ENCODE data around the gene PGLYRP3.

Gene PGLYRP3

DNA sequence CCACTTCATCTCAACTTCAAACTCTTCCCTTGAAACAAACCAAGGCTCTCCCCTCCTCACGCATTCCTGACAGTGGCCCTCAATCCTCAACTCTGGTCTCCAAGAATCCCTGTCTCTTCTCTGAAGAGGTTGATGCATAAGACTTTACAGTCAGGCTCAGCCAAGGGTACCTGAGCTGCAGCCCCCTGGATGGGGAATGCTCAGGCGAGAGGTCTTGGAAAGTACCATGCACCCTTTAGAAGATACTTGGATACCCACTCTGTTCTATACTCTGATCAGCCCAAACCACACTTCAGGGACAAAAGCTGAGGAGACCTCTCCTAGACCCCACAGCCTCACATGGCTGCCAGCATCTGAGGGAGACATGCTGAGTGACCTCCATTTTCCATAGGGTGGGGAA lies 536 bp upstream of the PGLYRP3 start:
- no peak for DNase-seq (ENCODE audit: low spot score)

DNA sequence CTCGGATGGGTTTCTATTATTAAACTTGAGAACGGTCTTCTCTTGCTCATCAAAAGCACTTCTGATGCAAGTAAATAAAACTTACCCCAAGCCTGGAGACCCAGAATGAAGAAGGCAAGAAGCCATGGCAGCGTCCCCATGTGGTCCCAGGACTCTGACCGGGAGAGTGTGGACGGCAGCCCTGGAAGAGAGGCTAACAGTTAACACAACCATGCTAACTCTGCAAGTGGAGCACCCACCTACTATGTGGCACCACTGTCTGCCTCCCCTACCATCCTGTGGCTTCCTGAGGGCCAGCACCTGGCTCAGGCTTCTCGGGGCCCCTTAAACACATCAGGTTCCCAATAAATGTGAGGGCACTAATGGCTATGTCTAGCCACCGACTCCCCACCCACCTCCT lies 2.2 kb downstream of the PGLYRP3 start:
- no peak for DNase-seq (ENCODE audit: low spot score)

DNA sequence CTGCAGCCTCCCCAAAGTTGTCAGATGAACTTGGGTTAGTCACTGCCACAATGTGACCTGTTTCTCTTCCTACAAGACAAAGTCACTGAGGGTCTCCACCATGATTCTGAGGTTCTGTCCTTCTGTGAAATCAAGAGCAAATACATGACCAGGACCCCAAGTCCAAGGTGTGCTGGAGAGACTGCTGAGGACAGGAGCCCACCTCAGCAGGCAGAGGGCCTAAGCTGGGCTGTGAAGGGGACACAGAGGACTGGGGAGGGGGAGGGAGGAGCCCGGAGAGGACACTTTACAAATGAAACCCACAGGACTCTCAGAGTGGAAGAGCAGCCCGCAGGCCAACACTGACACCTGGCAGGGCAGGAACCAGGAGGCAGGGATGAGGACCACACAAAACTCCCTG lies 3.3 kb downstream of the PGLYRP3 start:
- DNase-seq (ENCODE audit: low spot score), result no peak

DNA sequence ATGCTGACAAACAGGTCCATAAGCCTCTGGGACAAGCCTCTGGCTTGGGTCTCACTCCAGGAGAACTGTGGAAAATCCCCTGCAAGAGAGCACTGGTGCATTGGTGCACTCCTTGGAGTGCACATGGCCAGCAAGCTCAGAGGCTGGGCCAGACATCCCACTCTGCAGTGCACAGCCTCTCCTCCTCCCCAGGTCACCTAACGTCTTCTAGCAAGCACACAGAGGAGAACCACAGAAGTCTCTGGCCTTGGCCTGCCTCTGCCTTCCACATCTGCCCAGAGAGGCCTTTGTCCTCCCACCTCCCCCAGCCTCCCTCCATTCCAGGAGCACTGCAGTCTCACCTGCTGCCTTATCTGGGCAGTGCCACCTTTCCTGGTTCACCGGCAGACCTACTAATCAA lies 4.2 kb downstream of the PGLYRP3 start:
- DNase-seq (ENCODE audit: low spot score), result no peak

GRCh38 chr1:153307221-153307600 lies 5.5 kb downstream of the PGLYRP3 start:
- DNase-seq (ENCODE audit: low spot score), result no peak

- no peak for DNase-seq (ENCODE audit: low spot score)
Observed at GRCh38 chr1:153306303-153307220, 6.2 kb downstream of the PGLYRP3 start.

GRCh38 chr1:153305682-153306081 lies 7.1 kb downstream of the PGLYRP3 start:
- no peak for DNase-seq (ENCODE audit: low spot score)

DNA sequence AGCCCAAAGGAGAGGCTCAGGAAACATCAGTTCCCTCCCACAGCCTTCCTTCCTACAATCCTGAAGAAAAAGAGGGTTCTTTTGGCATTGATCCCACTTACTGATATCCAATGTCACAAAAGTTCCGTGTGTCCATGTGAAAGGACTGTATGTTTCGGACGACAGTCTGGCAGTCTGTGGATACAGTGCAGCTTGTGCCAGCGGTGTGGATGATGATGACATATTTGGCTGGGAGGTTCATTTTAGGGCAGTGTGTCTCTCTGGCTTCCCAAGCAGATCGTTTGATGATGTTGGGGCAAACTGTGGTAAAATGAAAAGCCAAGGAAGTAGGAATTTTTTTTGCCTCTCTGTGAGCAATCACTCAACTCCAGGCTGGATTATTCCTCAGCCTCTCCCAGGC lies 10.4 kb downstream of the PGLYRP3 start:
- no peak for DNase-seq (ENCODE audit: low spot score)

- no peak for DNase-seq (ENCODE audit: low spot score)
Observed at GRCh38 chr1:153293851-153294250, 18.9 kb downstream of the PGLYRP3 start.

GRCh38 chr1:153293480-153293775 lies 19.3 kb downstream of the PGLYRP3 start:
- DNase-seq (ENCODE audit: low spot score), result no peak

- no peak for DNase-seq (ENCODE audit: low spot score)
Observed at GRCh38 chr1:153292740-153293479, 19.8 kb downstream of the PGLYRP3 start.

DNA sequence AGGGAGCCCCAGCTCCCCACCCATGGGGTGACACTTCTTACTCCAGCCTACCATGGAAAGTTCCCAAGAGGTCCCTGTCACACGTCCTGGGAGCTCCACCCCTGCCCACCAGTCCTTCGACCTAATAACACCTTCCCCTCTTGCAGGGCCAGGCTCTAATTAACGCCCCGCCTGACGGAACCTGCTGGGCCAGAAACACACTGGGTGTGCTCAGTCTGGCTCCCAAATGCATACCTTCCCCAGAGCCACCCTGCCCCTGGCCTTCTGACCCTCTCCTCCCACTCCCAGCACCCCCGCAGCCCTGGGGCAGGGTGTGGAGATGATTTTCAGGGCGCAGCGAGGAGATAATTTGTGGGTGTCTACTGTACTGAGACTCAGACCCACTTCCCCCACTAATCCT lies 20.6 kb downstream of the PGLYRP3 start:
- no peak for DNase-seq (ENCODE audit: low spot score)

GRCh38 chr1:153291514-153291913 lies 21.2 kb downstream of the PGLYRP3 start:
- no peak for DNase-seq (ENCODE audit: low spot score)

DNA sequence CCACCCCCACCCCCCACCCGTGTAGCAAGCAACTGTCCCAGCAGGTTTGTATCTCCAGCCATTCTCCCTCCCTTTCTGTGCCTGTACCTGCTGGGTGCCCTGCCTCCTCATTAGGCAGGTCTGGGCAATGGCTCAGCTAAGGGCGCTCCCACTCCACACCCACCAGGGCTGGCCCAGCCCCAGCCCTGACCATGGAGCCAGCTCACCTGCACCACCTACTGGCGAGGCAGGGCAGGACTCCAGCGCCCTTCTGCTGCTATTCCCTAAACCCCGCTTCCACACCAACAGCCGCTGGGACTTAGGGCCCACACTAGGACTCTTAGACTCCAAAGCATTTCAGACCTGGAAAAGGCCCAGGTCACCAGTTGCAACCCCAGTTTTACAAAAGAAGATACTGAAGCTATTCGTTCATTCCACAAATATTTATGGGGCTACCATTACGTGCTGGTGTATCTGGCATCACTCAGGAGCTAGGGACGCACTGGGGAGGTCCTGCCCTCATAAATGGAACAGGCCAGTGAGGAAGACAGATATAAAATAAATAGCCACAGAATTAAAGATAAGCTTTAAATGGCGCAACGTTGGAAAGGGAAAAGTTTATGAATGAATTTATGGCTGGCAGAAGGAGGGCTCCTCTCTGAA lies 24.0 kb downstream of the PGLYRP3 start:
- DNase-seq (ENCODE audit: low spot score), result no peak

DNA sequence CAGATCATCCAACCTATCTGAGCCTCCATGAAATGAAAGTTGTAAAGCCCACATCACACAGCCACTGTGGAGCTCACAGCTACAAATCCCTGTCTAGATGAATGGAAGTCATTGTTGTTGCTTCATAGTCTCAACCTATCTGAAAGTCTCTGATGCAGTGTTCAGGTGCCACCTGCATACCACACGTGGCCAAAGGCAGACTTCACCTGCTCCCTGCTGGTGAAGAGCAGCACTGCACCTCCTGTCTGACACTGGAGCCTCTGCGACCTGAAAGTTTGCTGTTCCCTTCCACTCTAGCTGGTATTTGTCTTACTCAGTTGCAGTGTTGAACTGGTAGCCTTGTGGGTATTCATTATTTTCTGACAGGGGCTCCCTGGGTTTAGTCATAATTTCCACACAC lies 34.9 kb downstream of the PGLYRP3 start:
- DNase-seq (ENCODE audit: low spot score), result no peak

GRCh38 chr1:153272186-153272585 lies 40.6 kb downstream of the PGLYRP3 start:
- no peak for DNase-seq (ENCODE audit: low spot score)

GRCh38 chr1:153271711-153272110 lies 41.0 kb downstream of the PGLYRP3 start:
- no peak for DNase-seq (ENCODE audit: low spot score)

GRCh38 chr1:153265457-153265856 lies 47.3 kb downstream of the PGLYRP3 start:
- no peak for DNase-seq (ENCODE audit: low spot score)

- no peak for DNase-seq (ENCODE audit: low spot score)
Observed at GRCh38 chr1:153262462-153263157, 50.1 kb downstream of the PGLYRP3 start.

DNA sequence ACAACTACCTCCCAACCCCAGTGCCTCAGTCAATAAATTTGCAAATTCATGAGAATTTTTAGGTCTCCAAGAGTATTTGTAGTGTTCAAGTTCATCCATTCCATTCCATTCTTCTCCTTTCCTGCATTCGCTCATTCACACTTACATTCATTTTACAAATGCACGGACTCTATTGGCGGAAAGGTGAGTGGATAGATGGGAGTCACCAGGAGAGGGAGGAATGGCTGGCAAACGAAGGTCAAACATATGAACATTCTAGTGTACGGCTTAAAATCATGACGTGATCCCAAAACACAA lies 50.7 kb downstream of the PGLYRP3 start:
- DNase-seq (ENCODE audit: low spot score), result no peak

GRCh38 chr1:153261281-153262069 lies 51.3 kb downstream of the PGLYRP3 start:
- peak; percentile 24 for DNase-seq (ENCODE audit: low spot score)

All from AG08395 (cell line).